Transverse colon (tissue), 4 donors: ENCODE data around the gene COL23A1. TPM values are rescaled to one million over a fixed set of nuclear protein-coding genes. Genes with fewer than 3 reads are reported as not detected.

ENCODE experiments used
- DNase-seq: peaks from one replicate; pipeline ENCODE4 v3.0.0-alpha.2; 2019
- H3K27ac ChIP-seq, 4 donors: fragments of 200-600 bp; sonication (generic); 2 replicates each; pipeline ENCODE4 v1.5.1; 2016 to 2018; ENCODE audit warnings: inconsistent platforms in 4 of 4
- H3K27me3 ChIP-seq: fragments of 200-600 bp; sonication (generic); 2 replicates; pipeline ENCODE4 v1.5.1; 2017; ENCODE audit warnings: inconsistent platforms
- H3K36me3 ChIP-seq, 4 donors: fragments of 200-600 bp; sonication (generic); 2 replicates each; pipeline ENCODE4 v1.5.1; 2017 to 2019; ENCODE audit warnings: inconsistent platforms in 4 of 4
- H3K4me1 ChIP-seq, 4 donors: fragments of 200-600 bp; sonication (generic); 2 replicates each; pipeline ENCODE4 v1.5.1; 2017 to 2020; ENCODE audit warnings: inconsistent platforms in 4 of 4
- H3K4me3 ChIP-seq, 4 donors: fragments of 200-600 bp; sonication (generic); 1 replicate in 1 of 4; 2 replicates in 3 of 4; pipeline versions ENCODE4 v1.5.1 to v1.6.1; 2017 to 2019; ENCODE audit warnings: inconsistent platforms in 4 of 4
- H3K9me3 ChIP-seq, 2 donors: fragments of 200-600 bp; sonication (generic); 2 replicates each; pipeline ENCODE4 v1.5.1; 2017 to 2019; ENCODE audit warnings: inconsistent platforms in 2 of 2
- EP300 ChIP-seq: sonication (generic); formaldehyde crosslinking; IDR thresholded peaks from one replicate; pipeline ENCODE4 v1.6.1; 2017; ENCODE audit warnings: antibody characterized with exemption, low read depth
- POLR2A ChIP-seq: fragments of 450-650 bp; IDR thresholded peaks from one replicate; pipeline ENCODE4 v1.6.1; 2016; ENCODE audit warnings: antibody characterized with exemption, mild to moderate bottlenecking, moderate library complexity
- POLR2AphosphoS5 ChIP-seq, 3 donors: sonication (generic); formaldehyde crosslinking; IDR thresholded peaks; one replicate each; pipeline ENCODE4 v1.6.1; 2016; ENCODE audit warnings: antibody characterized with exemption in 3 of 3
- WGBS, 2 donors: methylation state at CpG; one replicate each; pipeline ENCODE4 v1.1.5; 2018; ENCODE audit warnings: low coverage in 1 of 2; 5-methylcytosine and 5-hydroxymethylcytosine counted together
- in situ Hi-C, 4 donors: fragments of 200-750 bp; cut with MboI; loops; one replicate each; pipeline versions ENCODE4 v1.15.0 to v1.15.1; 2017; ENCODE audit warnings: low sequenced_read_pairs in 3 of 4, low pct_ligation_motif_present in 1 of 4, low pct_unique_long_range_greater_than_20kb in 1 of 4
- intact Hi-C: fragments of 100-400 bp; cut with DNase I; formaldehyde crosslinking; loops from one replicate; pipeline ENCODE4 v1.15.1; 2023; ENCODE audit warnings: low total_unique reads
- total RNA-seq, 4 donors: library from RNA; depleted of rRNA; stranded (reverse); fragments of >200 nt; gene quantifications; one replicate each; pipeline ENCODE4 v1.1.0, GENCODE V29; 2016
- TF ChIP-seq, protein P1 (sequence below), 5 experiments: fragments of 200-600 bp in 3 of 5; fragments of 450-650 bp in 2 of 5; sonication (generic) in 3 of 5; IDR thresholded peaks; 1 replicate in 2 of 5; 2 replicates in 3 of 5; pipeline ENCODE4 v1.5.1; 2016 to 2017; ENCODE audit warnings: antibody characterized with exemption in 5 of 5, inconsistent platforms in 3 of 5, mild to moderate bottlenecking in 2 of 5, moderate library complexity in 1 of 5

Gene COL23A1
- total RNA-seq, 4 donors from 2014 or later = 0.14 to 2.2 (median 1.4) TPM; not detected in 1

DNA sequence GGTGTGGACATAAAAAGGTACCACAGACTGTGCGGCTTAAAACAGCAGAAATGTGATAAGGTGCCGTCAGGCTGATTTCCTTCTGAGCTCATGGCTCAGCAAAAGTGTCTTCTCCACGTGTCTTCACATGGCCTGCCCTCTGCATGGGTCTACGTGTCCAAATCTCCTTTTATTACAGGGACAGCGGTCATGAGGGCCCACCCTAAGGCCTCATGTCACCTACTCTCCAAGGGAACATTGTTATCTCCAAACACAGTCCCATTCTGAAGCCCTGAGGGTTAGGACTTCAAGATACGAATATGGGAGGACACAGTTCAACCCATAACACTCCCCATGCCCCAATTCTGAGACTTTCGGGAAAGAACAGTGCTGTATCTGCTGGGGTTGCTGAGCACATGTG, 35.2 kb downstream of the COL23A1 start:
- intact Hi-C loops = no loop called here
- WGBS, 2 donors = 60 to 78% methylated on average over 2 to 7 of the region's 7 CpGs
- in situ Hi-C loops = loop anchor here in 3 of 4 donors (10.0 to 25.0 kb wide), 3 partner anchors 268 to 280 kb away; no protein-coding TSS in a partner anchor

DNA sequence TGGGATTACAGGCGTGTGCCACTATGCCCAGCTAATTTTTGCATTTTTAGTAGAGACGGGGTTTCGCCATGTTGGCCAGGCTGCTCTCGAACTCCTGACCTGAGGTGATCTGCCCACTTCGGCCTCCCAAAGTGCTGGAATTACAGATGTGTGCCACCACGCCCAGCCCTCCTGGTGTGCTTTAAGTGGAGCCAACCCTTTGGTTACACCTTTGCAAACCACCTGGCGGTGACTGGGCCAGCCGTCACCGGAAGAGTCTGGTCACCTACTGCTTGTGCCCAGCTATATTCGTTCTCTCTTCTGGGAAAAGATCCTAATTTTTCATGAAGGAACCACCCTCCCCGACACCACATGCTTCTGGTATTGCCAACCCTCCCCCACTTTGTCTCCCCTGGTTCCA, 35.9 kb downstream of the COL23A1 start:
- 84 to 87% methylated on average over 6 to 11 of the region's 11 CpGs for WGBS, 2 donors
- H3K36me3 ChIP-seq = no peaks in the 10 kb centered on the region
- H3K4me1 ChIP-seq = no peaks in the 10 kb centered on the region
- no peak for TF ChIP-seq POLR2AphosphoS5 (IDR thresholded peaks at IDR 0.05)
- TF ChIP-seq, protein P1, sequence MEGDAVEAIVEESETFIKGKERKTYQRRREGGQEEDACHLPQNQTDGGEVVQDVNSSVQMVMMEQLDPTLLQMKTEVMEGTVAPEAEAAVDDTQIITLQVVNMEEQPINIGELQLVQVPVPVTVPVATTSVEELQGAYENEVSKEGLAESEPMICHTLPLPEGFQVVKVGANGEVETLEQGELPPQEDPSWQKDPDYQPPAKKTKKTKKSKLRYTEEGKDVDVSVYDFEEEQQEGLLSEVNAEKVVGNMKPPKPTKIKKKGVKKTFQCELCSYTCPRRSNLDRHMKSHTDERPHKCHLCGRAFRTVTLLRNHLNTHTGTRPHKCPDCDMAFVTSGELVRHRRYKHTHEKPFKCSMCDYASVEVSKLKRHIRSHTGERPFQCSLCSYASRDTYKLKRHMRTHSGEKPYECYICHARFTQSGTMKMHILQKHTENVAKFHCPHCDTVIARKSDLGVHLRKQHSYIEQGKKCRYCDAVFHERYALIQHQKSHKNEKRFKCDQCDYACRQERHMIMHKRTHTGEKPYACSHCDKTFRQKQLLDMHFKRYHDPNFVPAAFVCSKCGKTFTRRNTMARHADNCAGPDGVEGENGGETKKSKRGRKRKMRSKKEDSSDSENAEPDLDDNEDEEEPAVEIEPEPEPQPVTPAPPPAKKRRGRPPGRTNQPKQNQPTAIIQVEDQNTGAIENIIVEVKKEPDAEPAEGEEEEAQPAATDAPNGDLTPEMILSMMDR (IDR thresholded peaks at IDR 0.05) = no peak
- no peak for TF ChIP-seq POLR2A
- no peak for TF ChIP-seq EP300
- no peaks in the 10 kb centered on the region for H3K27me3 ChIP-seq
- no peak overlapping the region for H3K4me3 ChIP-seq
- H3K27ac ChIP-seq = no peak overlapping the region
- H3K9me3 ChIP-seq = no peaks in the 10 kb centered on the region
- intact Hi-C loops (no loop called here), in situ Hi-C loops (loop anchor here (5.0 to 25.0 kb wide), 4 partner anchors 267 to 280 kb away; no protein-coding TSS in a partner anchor)
- DNase-seq = no peak

More for the DNA sequence above, 35.2 kb downstream of the COL23A1 start:
- TF ChIP-seq EP300 (no peak), POLR2A (no peak), POLR2AphosphoS5 (IDR thresholded peaks at IDR 0.05) (no peak)
- TF ChIP-seq, protein P1 (IDR thresholded peaks at IDR 0.05) = no peak
- no peak for DNase-seq
- H3K4me1 ChIP-seq = no peaks in the 10 kb centered on the region
- H3K27ac ChIP-seq = no peak overlapping the region
- H3K9me3 ChIP-seq = no peaks in the 10 kb centered on the region
- H3K27me3 ChIP-seq = no peaks in the 10 kb centered on the region
- no peaks in the 10 kb centered on the region for H3K36me3 ChIP-seq
- no peak overlapping the region for H3K4me3 ChIP-seq

DNA sequence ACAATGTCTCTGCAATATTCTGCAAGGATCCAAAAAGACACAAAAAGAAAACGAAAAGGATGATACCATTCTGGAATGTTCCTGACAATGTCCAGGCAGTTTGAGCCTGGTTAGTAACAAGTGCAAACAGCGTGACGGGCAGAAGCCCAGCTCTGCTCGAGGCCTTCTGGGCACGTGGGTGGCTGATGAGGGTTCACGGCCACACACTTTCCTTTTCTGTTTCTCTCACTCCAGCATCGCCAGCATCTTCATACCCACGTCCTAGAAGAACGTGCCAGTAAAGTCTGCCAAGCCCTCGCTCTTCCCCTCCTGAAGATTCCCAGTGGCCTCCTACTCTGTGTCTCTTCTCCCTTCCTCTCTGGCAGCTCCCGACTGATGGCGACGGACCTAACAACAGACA, 36.7 kb downstream of the COL23A1 start:
- Histone ChIP-seq H3K4me3 (no peak overlapping the region), H3K9me3 (no peaks in the 10 kb centered on the region), H3K27ac (peak overlapping the region in 1 of 4 donors; percentile 53), H3K36me3 (no peaks in the 10 kb centered on the region), H3K4me1 (no peaks in the 10 kb centered on the region), H3K27me3 (no peaks in the 10 kb centered on the region)
- WGBS, 2 donors = 73% methylated on average over 13 of the region's 13 CpGs; no CpG with 5 or more reads in 1 of the 2 donors
- no peak for DNase-seq
- in situ Hi-C loops = loop anchor here (5.0 to 25.0 kb wide), 4 partner anchors 266 to 279 kb away; no protein-coding TSS in a partner anchor
- intact Hi-C loops = no loop called here
- TF ChIP-seq, protein P1 (IDR thresholded peaks at IDR 0.05) = no peak
- no peak for TF ChIP-seq EP300
- no peak for TF ChIP-seq POLR2A
- peak in 2 of 3 donors; percentile 32 to 47 for TF ChIP-seq POLR2AphosphoS5 (IDR thresholded peaks at IDR 0.05)

DNA sequence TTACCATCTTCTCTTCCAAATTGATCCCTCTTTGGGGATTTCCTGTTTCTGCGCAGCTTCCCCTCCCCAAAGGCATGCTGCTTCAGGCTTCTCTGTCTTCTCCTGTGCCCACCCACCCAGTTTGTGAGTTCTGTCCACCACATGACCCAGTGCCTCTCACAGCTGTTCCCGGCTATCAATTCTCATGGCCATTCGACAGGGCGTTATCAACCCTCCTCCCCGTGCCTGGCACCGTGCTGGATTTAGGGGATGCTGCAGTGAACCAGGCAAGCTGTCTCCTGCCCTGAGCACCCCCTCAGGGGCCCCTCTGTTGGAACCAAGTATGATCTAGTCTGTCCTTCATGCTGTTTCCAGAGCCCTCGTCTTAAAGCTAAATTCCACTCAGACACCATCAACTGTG, 38.7 kb downstream of the COL23A1 start:
- in situ Hi-C loops = loop anchor here (5.0 to 25.0 kb wide), 4 partner anchors 264 to 277 kb away; no protein-coding TSS in a partner anchor
- Histone ChIP-seq H3K27me3 (no peaks in the 10 kb centered on the region), H3K4me1 (no peaks in the 10 kb centered on the region), H3K9me3 (no peaks in the 10 kb centered on the region), H3K27ac (no peak overlapping the region), H3K4me3 (no peak overlapping the region), H3K36me3 (no peaks in the 10 kb centered on the region)
- no peak for DNase-seq
- WGBS, 2 donors = 62 to 75% methylated on average over 4 to 7 of the region's 7 CpGs
- intact Hi-C loops = no loop called here
- TF ChIP-seq POLR2AphosphoS5 (IDR thresholded peaks at IDR 0.05) (no peak), EP300 (no peak), POLR2A (no peak)
- TF ChIP-seq, protein P1 (IDR thresholded peaks at IDR 0.05) = no peak
